HepG2 (cell line): ENCODE results near the gene CSMD2. TPM values are rescaled to one million over a fixed set of nuclear protein-coding genes. Genes with fewer than 3 reads are reported as not detected.

Experiments
- ATAC-seq: fragments of 200-7000 bp; cut with Tn5 transposase; 3 replicates; pipeline ENCODE4 v1.9.1; 2020; ENCODE audit warnings: mild to moderate bottlenecking, moderate library complexity
- BruUV-seq: library from RNA; stranded (reverse); fragments of 400-500 nt; replicated peaks from 2 replicates; lab custom pipeline; 2021; lab: Mats Ljungman, UMichigan
- CTCF ChIA-PET: fragments of 300-600 bp; formaldehyde crosslinking; extraction: SDS; loops from one replicate; lab custom pipeline; 2021; ENCODE audit warnings: low total read pairs, inconsistent platforms, low intra/inter-chr PET ratio; lab: Yijun Ruan, JAX
- POLR2A ChIA-PET: fragments of 350-600 bp; sonication (Branson Sonifier 250); formaldehyde crosslinking; loops from one replicate; lab custom pipeline; 2020; ENCODE audit warnings: antibody characterized with exemption, inconsistent platforms; lab: Yijun Ruan, JAX
- DNase-seq: peaks from one replicate; pipeline ENCODE4 v3.0.0-alpha.2; 2015; ENCODE audit warnings: low spot score
- FAIRE-seq: peaks from 3 replicates; lab custom pipeline; 2011; peaks lifted over from hg19 to GRCh38; lab: Jason Lieb, UNC
- H2AFZ ChIP-seq: one replicate; pipeline ENCODE4 v1.6.1; 2011; ENCODE audit warnings: low read length, inconsistent platforms
- H3K27ac ChIP-seq: fragments of 300-600 bp; 3 replicates; pipeline ENCODE4 v1.8.0; 2011; ENCODE audit warnings: mixed run types, mild to moderate bottlenecking, mixed read lengths, low read length, inconsistent platforms; ENCODE audit not compliant: insufficient read depth; ENCODE audit errors: extremely low read length
- H3K27me3 ChIP-seq, 2 experiments: fragments of 200-600 bp in 1 of 2; 2 replicates in 1 of 2; 3 replicates in 1 of 2; pipeline versions ENCODE4 v1.6.0 to v1.8.0; 2011; ENCODE audit warnings: low read length in 2 of 2, mild to moderate bottlenecking in 2 of 2, moderate library complexity in 2 of 2, inconsistent platforms in 1 of 2; ENCODE audit not compliant: insufficient read depth in 2 of 2, control insufficient read depth in 1 of 2
- H3K36me3 ChIP-seq, 2 experiments: fragments of 200-600 bp in 1 of 2; replicated peaks in 1 of 2; 2 replicates in 1 of 2; 3 replicates in 1 of 2; pipeline versions ENCODE4 v1.5.1 to v1.8.0; 2011; ENCODE audit warnings: low read length in 2 of 2, inconsistent platforms in 1 of 2; ENCODE audit not compliant: insufficient read depth in 2 of 2, control insufficient read depth in 1 of 2
- H3K4me1 ChIP-seq: 2 replicates; pipeline ENCODE4 v1.5.1; 2012; ENCODE audit warnings: low read length, inconsistent platforms; ENCODE audit not compliant: insufficient read depth
- H3K4me2 ChIP-seq: 2 replicates; pipeline ENCODE4 v1.6.0; 2011; ENCODE audit warnings: low read depth, low read length, inconsistent platforms
- H3K4me3 ChIP-seq, 3 experiments: fragments of 200-600 bp in 1 of 3; sonication (generic), shearing (Covaris generic) in 1 of 3; replicated peaks in 1 of 3; 2 replicates each; pipeline ENCODE4 v1.5.1; 2011 to 2016; ENCODE audit warnings: low read length in 3 of 3, inconsistent platforms in 2 of 3, low read depth in 2 of 3, mild to moderate bottlenecking in 2 of 3, control low read depth in 1 of 3, mixed read lengths in 1 of 3; ENCODE audit not compliant: insufficient read depth in 1 of 3
- H3K79me2 ChIP-seq: one replicate; pipeline ENCODE4 v1.6.1; 2011; ENCODE audit warnings: low read length, inconsistent platforms; ENCODE audit not compliant: insufficient read depth
- H3K9ac ChIP-seq: 2 replicates; pipeline ENCODE4 v1.6.0; 2011; ENCODE audit warnings: mild to moderate bottlenecking, low read depth, low read length, inconsistent platforms; ENCODE audit not compliant: insufficient read depth
- H3K9me3 ChIP-seq: 2 replicates; pipeline ENCODE4 v1.5.1; 2012; ENCODE audit warnings: mild to moderate bottlenecking, low read length
- H4K20me1 ChIP-seq: 2 replicates; pipeline ENCODE4 v1.6.0; 2011; ENCODE audit warnings: inconsistent platforms, mild to moderate bottlenecking, low read length, moderate library complexity; ENCODE audit not compliant: insufficient read depth
- HNRNPH1 ChIP-seq: fragments of 200-400 bp; formaldehyde crosslinking; optimal IDR thresholded peaks from 2 replicates; pipeline ENCODE3; 2017; ENCODE audit warnings: mild to moderate bottlenecking, low read depth, low read length
- KDM1A ChIP-seq: IDR thresholded peaks from 2 replicates; pipeline ENCODE4 v1.6.1; 2016; ENCODE audit warnings: missing compliant biosample characterization
- SIX1 ChIP-seq: sonication (generic); formaldehyde crosslinking; IDR thresholded peaks from 2 replicates; pipeline ENCODE4 v1.4.0; 2020; ENCODE audit warnings: missing genetic modification reagents, borderline replicate concordance
- TSC22D2 ChIP-seq: sonication (generic); formaldehyde crosslinking; IDR thresholded peaks from 2 replicates; pipeline ENCODE4 v1.5.1; 2020; ENCODE audit warnings: missing genetic modification reagents, mild to moderate bottlenecking, borderline replicate concordance
- ZZZ3 ChIP-seq: sonication (generic); formaldehyde crosslinking; IDR thresholded peaks from 2 replicates; pipeline ENCODE4 v1.4.0; 2020; ENCODE audit warnings: missing genetic modification reagents, mild to moderate bottlenecking, borderline replicate concordance
- WGBS: methylation state at CpG from one replicate; pipeline ENCODE4 v1.1.6; 2017; ENCODE audit warnings: low lambda C conversion rate; 5-methylcytosine and 5-hydroxymethylcytosine counted together
- in situ Hi-C: cut with HindIII; loops from 2 replicates; pipeline ENCODE4 v1.10.0; 2017; ENCODE audit warnings: low pct_unique_long_range_greater_than_20kb; ENCODE audit not compliant: extremely low pct_ligation_motif_present
- intact Hi-C: fragments of 100-400 bp; cut with micrococcal nuclease; formaldehyde crosslinking; loops from one replicate; pipeline ENCODE4 v1.10.0; 2022; ENCODE audit not compliant: unreplicated experiment
- polyA plus RNA-seq, 8 experiments: library from polyadenylated mRNA; depleted of rRNA in 3 of 8; stranded (reverse) in 7 of 8; unstranded in 1 of 8; fragments of >200 nt; fragmentation: Illumina TruSeq in 4 of 8; extraction: Trizol in 4 of 8; gene quantifications; 2 replicates each; pipeline versions ENCODE4 v1.2.1 to v1.2.3, GENCODE V29; 2011 to 2016; ENCODE audit warnings: low read depth in 4 of 8, missing spikeins in 1 of 8, mixed read lengths in 1 of 8; ENCODE audit not compliant: insufficient read depth in 1 of 8
- total RNA-seq, 5 experiments: library from RNA; depleted of rRNA; stranded (reverse); fragments of >200 nt; fragmentation: Illumina TruSeq; extraction: Trizol; gene quantifications; 2 replicates each; pipeline ENCODE4 v1.2.3, GENCODE V29; 2016; ENCODE audit warnings: low read depth in 1 of 5
- TF ChIP-seq, protein P1 (sequence below): sonication (generic); formaldehyde crosslinking; IDR thresholded peaks from 2 replicates; pipeline ENCODE4 v1.8.1; 2023; ENCODE audit warnings: missing genetic modification reagents, inconsistent platforms, borderline replicate concordance
- TF ChIP-seq, protein P2 (sequence below): sonication (generic); formaldehyde crosslinking; IDR thresholded peaks from 2 replicates; pipeline ENCODE4 v1.5.1; 2020; ENCODE audit warnings: mild to moderate bottlenecking, missing genetic modification reagents, moderate library complexity
- TF ChIP-seq, protein P3 (sequence below), 2 experiments: IDR thresholded peaks; 2 replicates each; pipeline ENCODE4 v1.6.1; 2011 to 2012; ENCODE audit warnings: low read length in 2 of 2, borderline replicate concordance in 1 of 2, low read depth in 1 of 2, mild to moderate bottlenecking in 1 of 2, moderate library complexity in 1 of 2
- TF ChIP-seq, protein P4 (sequence below): sonication (generic); formaldehyde crosslinking; IDR thresholded peaks from 2 replicates; pipeline ENCODE4 v1.5.1; 2020; ENCODE audit warnings: missing genetic modification reagents, mild to moderate bottlenecking, borderline replicate concordance

The CSMD2 gene
- total and polyA plus RNA-seq, 2 of the 13 experiments (the other 11 are each of a cell fraction or from before 2014, with no cell fraction given), result not detected

DNA sequence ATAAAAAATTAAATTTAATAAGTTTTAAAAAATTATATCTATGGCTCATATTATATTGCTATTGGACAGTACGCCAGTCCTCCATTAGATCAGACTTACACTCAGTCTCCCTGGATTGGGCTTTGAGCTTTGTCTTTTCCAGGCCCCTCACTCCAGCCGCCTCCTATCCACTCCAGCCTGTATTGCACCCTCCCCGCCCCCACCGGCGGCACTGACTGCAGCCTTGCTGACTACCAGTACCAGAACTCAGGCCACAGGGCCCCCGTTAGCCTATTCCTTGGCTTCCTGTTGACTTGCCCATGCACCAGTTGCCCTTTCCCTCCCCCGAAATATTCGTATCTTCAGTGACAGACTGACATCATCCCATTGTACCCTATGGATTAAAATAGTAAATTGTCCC is 127.9 kb downstream of the CSMD2 start (continued):
- TF ChIP-seq KDM1A (CRISPR knock-in tag), result no peak
- no peak for TF ChIP-seq SIX1
- no peak for TF ChIP-seq TSC22D2 (CRISPR knock-in tag)
- TF ChIP-seq, protein P1, sequence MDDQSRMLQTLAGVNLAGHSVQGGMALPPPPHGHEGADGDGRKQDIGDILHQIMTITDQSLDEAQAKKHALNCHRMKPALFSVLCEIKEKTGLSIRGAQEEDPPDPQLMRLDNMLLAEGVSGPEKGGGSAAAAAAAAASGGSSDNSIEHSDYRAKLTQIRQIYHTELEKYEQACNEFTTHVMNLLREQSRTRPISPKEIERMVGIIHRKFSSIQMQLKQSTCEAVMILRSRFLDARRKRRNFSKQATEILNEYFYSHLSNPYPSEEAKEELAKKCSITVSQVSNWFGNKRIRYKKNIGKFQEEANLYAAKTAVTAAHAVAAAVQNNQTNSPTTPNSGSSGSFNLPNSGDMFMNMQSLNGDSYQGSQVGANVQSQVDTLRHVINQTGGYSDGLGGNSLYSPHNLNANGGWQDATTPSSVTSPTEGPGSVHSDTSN (CRISPR knock-in tag), result no peak
- TF ChIP-seq HNRNPH1, result no peak
- TF ChIP-seq, protein P2, sequence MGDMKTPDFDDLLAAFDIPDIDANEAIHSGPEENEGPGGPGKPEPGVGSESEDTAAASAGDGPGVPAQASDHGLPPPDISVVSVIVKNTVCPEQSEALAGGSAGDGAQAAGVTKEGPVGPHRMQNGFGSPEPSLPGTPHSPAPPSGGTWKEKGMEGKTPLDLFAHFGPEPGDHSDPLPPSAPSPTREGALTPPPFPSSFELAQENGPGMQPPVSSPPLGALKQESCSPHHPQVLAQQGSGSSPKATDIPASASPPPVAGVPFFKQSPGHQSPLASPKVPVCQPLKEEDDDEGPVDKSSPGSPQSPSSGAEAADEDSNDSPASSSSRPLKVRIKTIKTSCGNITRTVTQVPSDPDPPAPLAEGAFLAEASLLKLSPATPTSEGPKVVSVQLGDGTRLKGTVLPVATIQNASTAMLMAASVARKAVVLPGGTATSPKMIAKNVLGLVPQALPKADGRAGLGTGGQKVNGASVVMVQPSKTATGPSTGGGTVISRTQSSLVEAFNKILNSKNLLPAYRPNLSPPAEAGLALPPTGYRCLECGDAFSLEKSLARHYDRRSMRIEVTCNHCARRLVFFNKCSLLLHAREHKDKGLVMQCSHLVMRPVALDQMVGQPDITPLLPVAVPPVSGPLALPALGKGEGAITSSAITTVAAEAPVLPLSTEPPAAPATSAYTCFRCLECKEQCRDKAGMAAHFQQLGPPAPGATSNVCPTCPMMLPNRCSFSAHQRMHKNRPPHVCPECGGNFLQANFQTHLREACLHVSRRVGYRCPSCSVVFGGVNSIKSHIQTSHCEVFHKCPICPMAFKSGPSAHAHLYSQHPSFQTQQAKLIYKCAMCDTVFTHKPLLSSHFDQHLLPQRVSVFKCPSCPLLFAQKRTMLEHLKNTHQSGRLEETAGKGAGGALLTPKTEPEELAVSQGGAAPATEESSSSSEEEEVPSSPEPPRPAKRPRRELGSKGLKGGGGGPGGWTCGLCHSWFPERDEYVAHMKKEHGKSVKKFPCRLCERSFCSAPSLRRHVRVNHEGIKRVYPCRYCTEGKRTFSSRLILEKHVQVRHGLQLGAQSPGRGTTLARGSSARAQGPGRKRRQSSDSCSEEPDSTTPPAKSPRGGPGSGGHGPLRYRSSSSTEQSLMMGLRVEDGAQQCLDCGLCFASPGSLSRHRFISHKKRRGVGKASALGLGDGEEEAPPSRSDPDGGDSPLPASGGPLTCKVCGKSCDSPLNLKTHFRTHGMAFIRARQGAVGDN, result no peak
- TF ChIP-seq ZZZ3, result no peak

DNA sequence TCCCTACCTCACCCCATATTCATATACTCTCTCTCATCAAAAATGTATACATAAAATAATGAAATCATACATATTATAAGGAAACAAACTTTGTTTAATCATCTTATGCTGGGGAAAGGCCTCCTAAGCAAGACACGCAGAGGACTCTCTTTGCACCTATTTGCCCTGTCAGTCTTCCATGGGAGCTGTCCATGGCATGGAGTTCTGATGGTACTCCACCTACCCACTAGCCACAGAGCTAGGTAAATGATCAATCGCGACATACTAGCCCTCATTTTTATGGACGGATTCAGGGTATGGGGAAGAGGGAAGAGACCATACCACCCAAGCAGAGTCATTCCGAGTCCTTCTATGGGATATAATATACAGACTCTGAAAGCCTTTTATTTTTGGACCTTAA is 131.0 kb downstream of the CSMD2 start:
- DNase-seq, result no peak
- FAIRE-seq, result no peak
- Histone ChIP-seq H3K4me2 (no peak overlapping the region), H3K4me1 (no peaks in the 10 kb centered on the region), H3K36me3 (no peaks in the 10 kb centered on the region), H3K9ac (no peak overlapping the region), H2AFZ (no peak overlapping the region)
- in situ Hi-C loops, result no loop called here
- intact Hi-C loops, result no loop called here
- CTCF ChIA-PET, result no interaction called here
- 32% methylated on average over 5 of the region's 5 CpGs for WGBS
- TF ChIP-seq, protein P3, sequence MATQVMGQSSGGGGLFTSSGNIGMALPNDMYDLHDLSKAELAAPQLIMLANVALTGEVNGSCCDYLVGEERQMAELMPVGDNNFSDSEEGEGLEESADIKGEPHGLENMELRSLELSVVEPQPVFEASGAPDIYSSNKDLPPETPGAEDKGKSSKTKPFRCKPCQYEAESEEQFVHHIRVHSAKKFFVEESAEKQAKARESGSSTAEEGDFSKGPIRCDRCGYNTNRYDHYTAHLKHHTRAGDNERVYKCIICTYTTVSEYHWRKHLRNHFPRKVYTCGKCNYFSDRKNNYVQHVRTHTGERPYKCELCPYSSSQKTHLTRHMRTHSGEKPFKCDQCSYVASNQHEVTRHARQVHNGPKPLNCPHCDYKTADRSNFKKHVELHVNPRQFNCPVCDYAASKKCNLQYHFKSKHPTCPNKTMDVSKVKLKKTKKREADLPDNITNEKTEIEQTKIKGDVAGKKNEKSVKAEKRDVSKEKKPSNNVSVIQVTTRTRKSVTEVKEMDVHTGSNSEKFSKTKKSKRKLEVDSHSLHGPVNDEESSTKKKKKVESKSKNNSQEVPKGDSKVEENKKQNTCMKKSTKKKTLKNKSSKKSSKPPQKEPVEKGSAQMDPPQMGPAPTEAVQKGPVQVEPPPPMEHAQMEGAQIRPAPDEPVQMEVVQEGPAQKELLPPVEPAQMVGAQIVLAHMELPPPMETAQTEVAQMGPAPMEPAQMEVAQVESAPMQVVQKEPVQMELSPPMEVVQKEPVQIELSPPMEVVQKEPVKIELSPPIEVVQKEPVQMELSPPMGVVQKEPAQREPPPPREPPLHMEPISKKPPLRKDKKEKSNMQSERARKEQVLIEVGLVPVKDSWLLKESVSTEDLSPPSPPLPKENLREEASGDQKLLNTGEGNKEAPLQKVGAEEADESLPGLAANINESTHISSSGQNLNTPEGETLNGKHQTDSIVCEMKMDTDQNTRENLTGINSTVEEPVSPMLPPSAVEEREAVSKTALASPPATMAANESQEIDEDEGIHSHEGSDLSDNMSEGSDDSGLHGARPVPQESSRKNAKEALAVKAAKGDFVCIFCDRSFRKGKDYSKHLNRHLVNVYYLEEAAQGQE (IDR thresholded peaks at IDR 0.05; ENCODE audit: borderline replicate concordance in 1 of 2, low read depth in 1 of 2, low read length in 2 of 2), result peak in 1 of 2 experiments; percentile 64; a peak in 3 of 4 replicates
- TF ChIP-seq, protein P4, sequence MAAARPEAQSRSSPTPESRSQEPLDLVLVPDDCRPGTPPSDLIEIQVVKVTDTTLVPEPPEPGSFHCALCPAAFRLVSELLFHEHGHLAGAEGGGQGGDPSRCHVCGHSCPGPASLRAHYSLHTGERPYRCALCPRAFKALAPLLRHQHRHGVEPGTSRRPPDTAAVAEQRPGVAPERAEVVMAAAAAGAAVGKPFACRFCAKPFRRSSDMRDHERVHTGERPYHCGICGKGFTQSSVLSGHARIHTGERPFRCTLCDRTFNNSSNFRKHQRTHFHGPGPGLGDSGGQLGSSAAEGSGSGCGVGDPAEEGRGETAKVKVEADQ (CRISPR knock-in tag), result no peak
- TF ChIP-seq, all 625 proteins: peak for 1
- Histone ChIP-seq H3K27me3 (no peaks in the 10 kb centered on the region; a peak in 1 of 5 replicates), H4K20me1 (no peaks in the 10 kb centered on the region), H3K79me2 (no peaks in the 10 kb centered on the region), H3K27ac (no peak overlapping the region), H3K9me3 (no peaks in the 10 kb centered on the region), H3K4me3 (no peak overlapping the region)
- no peak for ATAC-seq
- BruUV-seq, result no TSS peak
- POLR2A ChIA-PET, result no interaction called here
